ENCODE data around the gene TOR1B. TPM values are rescaled to one million over a fixed set of nuclear protein-coding genes. Genes with fewer than 3 reads are reported as not detected.

TOR1B gene
- total and polyA plus RNA-seq, 3 donors from 2014 or later: 29.4 to 54.7 (median 30.8) TPM

DNA sequence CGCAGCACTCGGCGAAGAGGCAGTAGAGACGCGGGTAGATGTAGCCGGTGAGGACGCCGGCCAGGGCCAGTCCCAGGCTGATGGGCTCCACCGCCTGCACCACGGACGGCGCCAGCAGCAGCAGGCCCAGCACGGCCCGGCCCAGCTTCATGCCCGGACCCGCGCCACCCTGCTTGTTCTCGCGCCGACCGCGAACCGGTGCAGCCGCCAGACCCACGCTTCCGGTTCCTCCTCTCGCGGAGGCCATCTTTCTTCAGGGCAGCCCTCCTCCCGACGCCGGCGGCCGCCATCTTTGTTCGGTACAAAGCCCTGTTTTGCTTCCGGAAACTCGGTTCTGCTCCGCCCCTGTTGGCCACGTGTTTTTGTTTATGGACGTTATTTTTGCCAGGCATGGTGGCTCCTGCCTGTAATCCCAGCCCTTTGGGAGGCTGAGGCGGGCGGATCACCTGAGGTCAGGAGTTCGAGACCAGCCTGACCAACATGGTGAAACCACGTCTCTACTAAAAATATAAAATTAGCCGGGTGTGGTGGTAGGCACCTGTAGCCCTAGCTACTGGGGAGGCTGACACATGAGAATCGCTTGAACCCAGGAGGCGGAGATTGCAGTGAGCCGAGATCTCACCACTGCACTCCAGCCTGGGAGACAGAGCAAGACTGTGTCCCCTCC lies 21.1 kb downstream of the TOR1B start, which contains the start of gene TOR1A:
Gene TOR1A (minus strand): TSS at position 202 of the 667 bp plus-strand sequence. CDS start 51 bp downstream, at position 151.
- Histone ChIP-seq H3K27me3 (no peaks in the 10 kb centered on the region), H3K4me3 (peak within 1 kb of the TSS; percentile 73 to 94), H3K4me1 (peaks cover 5% of the 10 kb centered on the region), H3K36me3 (ENCODE audit: low read depth, missing control alignments) (no peaks in the 10 kb centered on the region), H3K27ac (peak within 1 kb of the TSS; percentile 67 to 81), H3K9me3 (no peaks in the 10 kb centered on the region)
- intact Hi-C loops (cut with DNase I; ENCODE audit: low total_unique reads): no loop called here
- peak; percentile 96 for DNase-seq
- TF ChIP-seq POLR2A (IDR thresholded peaks at IDR 0.05): no peak
- TF ChIP-seq, protein P1, sequence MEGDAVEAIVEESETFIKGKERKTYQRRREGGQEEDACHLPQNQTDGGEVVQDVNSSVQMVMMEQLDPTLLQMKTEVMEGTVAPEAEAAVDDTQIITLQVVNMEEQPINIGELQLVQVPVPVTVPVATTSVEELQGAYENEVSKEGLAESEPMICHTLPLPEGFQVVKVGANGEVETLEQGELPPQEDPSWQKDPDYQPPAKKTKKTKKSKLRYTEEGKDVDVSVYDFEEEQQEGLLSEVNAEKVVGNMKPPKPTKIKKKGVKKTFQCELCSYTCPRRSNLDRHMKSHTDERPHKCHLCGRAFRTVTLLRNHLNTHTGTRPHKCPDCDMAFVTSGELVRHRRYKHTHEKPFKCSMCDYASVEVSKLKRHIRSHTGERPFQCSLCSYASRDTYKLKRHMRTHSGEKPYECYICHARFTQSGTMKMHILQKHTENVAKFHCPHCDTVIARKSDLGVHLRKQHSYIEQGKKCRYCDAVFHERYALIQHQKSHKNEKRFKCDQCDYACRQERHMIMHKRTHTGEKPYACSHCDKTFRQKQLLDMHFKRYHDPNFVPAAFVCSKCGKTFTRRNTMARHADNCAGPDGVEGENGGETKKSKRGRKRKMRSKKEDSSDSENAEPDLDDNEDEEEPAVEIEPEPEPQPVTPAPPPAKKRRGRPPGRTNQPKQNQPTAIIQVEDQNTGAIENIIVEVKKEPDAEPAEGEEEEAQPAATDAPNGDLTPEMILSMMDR (IDR thresholded peaks at IDR 0.05): peak in 1 of 3 experiments; percentile 9
- 1 to 4% methylated on average over 35 to 39 of the region's 47 CpGs for WGBS, 2 donors

GRCh38 chr9:129826344-129826743 lies 23.4 kb downstream of the TOR1B start:
- WGBS, 2 donors: 80 to 82% methylated on average over 6 of the region's 6 CpGs
- no peaks in the 10 kb centered on the region for H3K36me3 ChIP-seq (ENCODE audit: low read depth, missing control alignments)
- DNase-seq: no peak
- no peaks in the 10 kb centered on the region for H3K9me3 ChIP-seq
- intact Hi-C loops (cut with DNase I; ENCODE audit: low total_unique reads): no loop called here
- H3K27me3 ChIP-seq: no peaks in the 10 kb centered on the region
- TF ChIP-seq, protein P1 (IDR thresholded peaks at IDR 0.05): no peak
- no peak for TF ChIP-seq POLR2A (IDR thresholded peaks at IDR 0.05)
- H3K4me1 ChIP-seq: peaks cover 5% of the 10 kb centered on the region
- no peak overlapping the region for H3K27ac ChIP-seq
- no peak overlapping the region for H3K4me3 ChIP-seq

DNA sequence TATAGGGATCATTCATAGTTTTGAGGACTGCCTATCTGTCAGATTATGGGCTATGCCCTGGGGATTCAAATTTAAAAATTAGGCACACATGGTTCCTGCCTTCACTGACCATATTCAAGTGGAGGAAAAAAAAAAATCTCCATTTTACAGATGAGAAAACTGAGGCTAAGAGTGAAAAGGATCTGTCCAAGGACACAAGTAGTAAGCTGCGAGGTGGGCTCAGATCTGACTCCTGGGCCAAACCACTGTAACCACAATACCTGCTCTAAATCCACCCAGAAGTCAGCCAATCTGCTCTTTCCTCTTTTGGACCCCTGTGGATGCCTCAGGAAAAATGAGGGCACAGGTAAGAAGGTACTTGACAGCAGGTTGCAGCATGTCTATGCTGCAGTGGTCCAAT lies 23.8 kb downstream of the TOR1B start:
- Histone ChIP-seq H3K36me3 (ENCODE audit: low read depth, missing control alignments) (no peaks in the 10 kb centered on the region), H3K27ac (no peak overlapping the region), H3K27me3 (no peaks in the 10 kb centered on the region), H3K4me3 (no peak overlapping the region), H3K4me1 (peaks cover 5% of the 10 kb centered on the region), H3K9me3 (no peaks in the 10 kb centered on the region)
- no peak for TF ChIP-seq POLR2A (IDR thresholded peaks at IDR 0.05)
- TF ChIP-seq, protein P1 (IDR thresholded peaks at IDR 0.05): no peak
- WGBS, 2 donors: 82 to 94% methylated on average over 1 of the region's 1 CpG
- no peak for DNase-seq
- intact Hi-C loops (cut with DNase I; ENCODE audit: low total_unique reads): no loop called here

DNA sequence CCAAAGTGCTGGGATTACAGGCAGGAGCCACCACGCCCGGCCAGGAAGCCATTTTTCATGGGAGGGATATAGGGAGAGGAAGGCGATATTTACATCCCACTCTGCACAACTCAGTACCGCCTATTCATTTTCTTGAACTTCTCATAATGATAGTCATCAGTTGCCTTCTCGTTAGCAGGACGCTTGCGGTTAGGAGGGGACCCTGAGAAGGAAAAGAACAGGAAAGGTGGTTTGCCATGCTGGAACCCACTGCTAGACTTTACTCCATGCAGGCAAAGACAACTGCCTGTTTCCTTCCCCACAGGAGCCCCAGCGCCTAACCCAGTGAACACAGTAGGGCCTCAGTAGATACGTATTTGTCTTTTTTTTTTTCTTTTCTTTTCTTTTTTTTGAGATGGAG lies 25.1 kb downstream of the TOR1B start:
- WGBS, 2 donors: 84 to 93% methylated on average over 9 of the region's 9 CpGs
- Histone ChIP-seq H3K36me3 (ENCODE audit: low read depth, missing control alignments) (no peaks in the 10 kb centered on the region), H3K27me3 (no peaks in the 10 kb centered on the region), H3K4me1 (no peaks in the 10 kb centered on the region), H3K4me3 (no peak overlapping the region), H3K9me3 (no peaks in the 10 kb centered on the region), H3K27ac (no peak overlapping the region)
- TF ChIP-seq, protein P1 (IDR thresholded peaks at IDR 0.05): no peak
- TF ChIP-seq POLR2A (IDR thresholded peaks at IDR 0.05): no peak
- no peak for DNase-seq
- intact Hi-C loops (cut with DNase I; ENCODE audit: low total_unique reads): no loop called here

GRCh38 chr9:129828969-129829368 lies 26.0 kb downstream of the TOR1B start:
- DNase-seq: no peak
- H3K4me3 ChIP-seq: no peak overlapping the region
- no peak overlapping the region for H3K27ac ChIP-seq
- H3K27me3 ChIP-seq: no peaks in the 10 kb centered on the region
- peaks cover under 1% of the 10 kb centered on the region for H3K4me1 ChIP-seq
- intact Hi-C loops (cut with DNase I; ENCODE audit: low total_unique reads): no loop called here
- no peaks in the 10 kb centered on the region for H3K36me3 ChIP-seq (ENCODE audit: low read depth, missing control alignments)
- no peaks in the 10 kb centered on the region for H3K9me3 ChIP-seq
- TF ChIP-seq, protein P1 (IDR thresholded peaks at IDR 0.05): no peak
- no peak for TF ChIP-seq POLR2A (IDR thresholded peaks at IDR 0.05)
- WGBS, 2 donors: 90 to 99% methylated on average over 10 of the region's 10 CpGs
